Endodermal cell (in vitro differentiated cells): ENCODE data around the gene GMPR2. TPM values are rescaled to one million over a fixed set of nuclear protein-coding genes. Genes with fewer than 3 reads are reported as not detected.
A peak's percentile ranks its signal among the peaks of the same experiment; 100 is the strongest.

ENCODE experiments used
- DNase-seq: peaks from one replicate; pipeline ENCODE4 v3.0.0-alpha.2; 2017
- H3K27ac ChIP-seq: 2 replicates; pipeline ENCODE4 v1.5.1; 2013; ENCODE audit warnings: mild to moderate bottlenecking, low read depth, low read length, moderate library complexity
- H3K27me3 ChIP-seq: 2 replicates; pipeline ENCODE4 v1.6.1; 2013; ENCODE audit warnings: mild to moderate bottlenecking, low read length, moderate library complexity; ENCODE audit not compliant: insufficient read depth, control insufficient read depth, poor library complexity, severe bottlenecking
- H3K36me3 ChIP-seq: 2 replicates; pipeline ENCODE4 v1.7.0; 2013; ENCODE audit warnings: mild to moderate bottlenecking, low read length, moderate library complexity; ENCODE audit not compliant: control insufficient read depth, insufficient read depth
- H3K4me1 ChIP-seq: one replicate; pipeline ENCODE4 v1.7.0; 2013; ENCODE audit warnings: low read length; ENCODE audit not compliant: control insufficient read depth, insufficient read depth
- H3K4me3 ChIP-seq: 2 replicates; pipeline ENCODE4 v1.5.1; 2013; ENCODE audit warnings: mild to moderate bottlenecking, low read length, moderate library complexity
- H3K9ac ChIP-seq: 2 replicates; pipeline ENCODE4 v1.6.1; 2013; ENCODE audit warnings: mild to moderate bottlenecking, low read length, moderate library complexity; ENCODE audit not compliant: poor library complexity, severe bottlenecking; ENCODE audit errors: extremely low read depth
- H3K9me3 ChIP-seq: 2 replicates; pipeline ENCODE4 v1.6.1; 2013; ENCODE audit warnings: mild to moderate bottlenecking, low read length, moderate library complexity; ENCODE audit not compliant: control insufficient read depth
- H3K27ac Mint-ChIP-seq: 2 replicates; pipeline ENCODE4 v1.8.0; 2020; ENCODE audit warnings: mixed read lengths
- H3K27me3 Mint-ChIP-seq: 2 replicates; pipeline ENCODE4 v1.8.0; 2021; ENCODE audit warnings: mild to moderate bottlenecking, mixed read lengths; ENCODE audit not compliant: insufficient read depth
- H3K36me3 Mint-ChIP-seq: 2 replicates; pipeline ENCODE4 v1.8.0; 2020; ENCODE audit warnings: low read depth, mixed read lengths
- H3K4me1 Mint-ChIP-seq: 2 replicates; pipeline ENCODE4 v1.8.0; 2020; ENCODE audit warnings: mixed read lengths
- H3K4me3 Mint-ChIP-seq: 2 replicates; pipeline ENCODE4 v1.8.0; 2020; ENCODE audit warnings: mild to moderate bottlenecking, moderate library complexity, mixed read lengths
- H3K9me3 Mint-ChIP-seq: 2 replicates; pipeline ENCODE4 v1.8.0; 2020; ENCODE audit warnings: mild to moderate bottlenecking, mixed read lengths
- CTCF ChIP-seq: fragments of 200-600 bp; sonication (generic); conservative IDR thresholded peaks from 2 replicates; pipeline ENCODE4 v1.5.0; 2021; ENCODE audit warnings: antibody characterized with exemption, mild to moderate bottlenecking
- WGBS, 2 experiments: methylation state at CpG; one replicate each; pipeline versions ENCODE4 v1.1.5 to v1.1.7; 2013; ENCODE audit warnings: missing lambda C conversion rate in 2 of 2, mixed read lengths in 1 of 2; ENCODE audit not compliant: insufficient coverage in 1 of 2, insufficient read length in 1 of 2; 5-methylcytosine and 5-hydroxymethylcytosine counted together
- total RNA-seq, 2 donors: library from RNA; stranded (reverse); fragmentation: NEBNext Ultra II Directional in 1 of 2; extraction: Animal tissue kit (Norgen Biotek cat#: 25700) in 1 of 2; gene quantifications; 2 replicates in 1 of 2; 3 replicates in 1 of 2; pipeline ENCODE4 v1.2.1, GENCODE V29; 2021

The GMPR2 gene
- total RNA-seq, 2 donors from 2014 or later: 56.1 to 63.1 TPM

- H3K27ac Mint-ChIP-seq: no peak overlapping the region
- H3K4me1 Mint-ChIP-seq: peaks cover 7% of the 10 kb centered on the region
- peaks cover 26% of the 10 kb centered on the region for H3K36me3 Mint-ChIP-seq
- Histone ChIP-seq H3K9ac (no peak overlapping the region), H3K27ac (no peak overlapping the region), H3K27me3 (no peaks in the 10 kb centered on the region), H3K36me3 (peaks cover 33% of the 10 kb centered on the region), H3K4me1 (no peaks in the 10 kb centered on the region), H3K9me3 (no peaks in the 10 kb centered on the region), H3K4me3 (no peak overlapping the region)
- TF ChIP-seq CTCF: no peak
- H3K27me3 Mint-ChIP-seq: no peaks in the 10 kb centered on the region
- DNase-seq: no peak
- no peaks in the 10 kb centered on the region for H3K9me3 Mint-ChIP-seq
- 100% methylated on average over 1 of the region's 1 CpG; no CpG with 5 or more reads in 1 of the 2 experiments for WGBS, 2 experiments
- no peak overlapping the region for H3K4me3 Mint-ChIP-seq
Observed at GRCh38 chr14:24226473-24226872, 6.3 kb upstream of the GMPR2 start.

DNA sequence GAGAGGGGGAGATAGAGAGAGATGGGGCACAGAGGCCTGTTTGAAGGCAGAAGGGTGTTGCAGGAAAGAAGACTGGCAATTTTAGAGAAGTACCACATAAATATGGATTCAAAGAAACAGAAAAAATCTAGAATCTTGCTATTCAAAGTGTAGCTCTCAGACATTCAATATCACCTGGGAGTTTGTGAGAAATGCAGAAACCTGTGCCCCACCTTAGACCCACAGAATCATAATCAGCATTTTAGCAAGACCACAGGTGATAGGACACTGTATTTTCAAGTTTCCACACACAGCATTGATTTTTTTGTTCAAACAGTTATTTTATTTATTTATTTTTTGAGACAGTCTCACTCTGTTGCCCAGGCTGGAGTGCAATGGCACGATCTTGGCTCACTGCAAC lies 3.8 kb upstream of the GMPR2 start:
- Histone ChIP-seq H3K36me3 (peaks cover 33% of the 10 kb centered on the region), H3K27ac (no peak overlapping the region), H3K4me1 (peaks cover 8% of the 10 kb centered on the region), H3K27me3 (no peaks in the 10 kb centered on the region), H3K9me3 (no peaks in the 10 kb centered on the region), H3K9ac (no peak overlapping the region), H3K4me3 (no peak overlapping the region)
- Mint-ChIP-seq H3K9me3 (no peaks in the 10 kb centered on the region), H3K27me3 (no peaks in the 10 kb centered on the region), H3K36me3 (peaks cover 27% of the 10 kb centered on the region), H3K27ac (no peak overlapping the region), H3K4me3 (no peak overlapping the region), H3K4me1 (peaks cover 17% of the 10 kb centered on the region)
- no peak for DNase-seq
- no peak for TF ChIP-seq CTCF
- 0% methylated on average over 1 of the region's 1 CpG; no CpG with 5 or more reads in 1 of the 2 experiments for WGBS, 2 experiments

DNA sequence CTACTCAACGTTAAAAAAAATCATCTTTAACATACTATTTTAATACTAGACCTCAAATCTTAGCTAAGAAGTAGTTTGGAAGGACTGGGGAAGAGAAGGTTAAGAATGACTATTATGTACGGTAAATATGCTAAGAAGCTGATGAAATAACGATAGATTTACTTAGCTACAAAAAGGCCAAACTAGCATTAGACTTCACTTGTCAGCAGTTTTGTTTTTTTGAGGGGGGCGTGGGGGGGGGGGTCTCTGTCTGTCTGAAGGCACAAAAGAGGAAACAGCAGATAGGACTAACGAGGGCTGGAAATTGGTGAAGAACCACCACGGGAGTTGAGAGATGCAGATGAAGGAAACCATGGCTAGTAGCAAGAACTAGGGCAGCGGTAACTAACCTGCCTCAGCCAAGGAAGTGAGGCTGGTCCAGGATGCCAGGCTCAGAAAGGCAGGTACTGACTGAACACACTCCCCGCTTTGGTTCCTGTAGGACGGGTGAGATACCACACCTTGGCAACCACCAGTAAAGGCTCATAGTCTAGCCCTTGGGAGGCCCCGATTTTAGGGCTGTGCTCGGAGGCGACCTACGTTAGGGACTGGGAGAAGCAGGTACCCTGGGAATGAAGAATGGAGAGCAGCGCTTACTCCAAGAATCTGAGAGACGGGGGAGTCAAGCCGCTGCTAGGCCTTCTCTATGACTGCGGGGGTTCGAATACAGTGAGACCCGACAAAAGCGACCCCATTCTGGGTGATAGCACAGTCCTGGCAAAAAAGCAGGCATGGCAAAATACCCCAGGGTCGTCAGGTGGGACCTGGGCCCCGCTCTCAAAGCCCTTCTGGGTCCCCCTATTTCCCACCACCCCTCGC lies 1.2 kb upstream of the GMPR2 start:
- Mint-ChIP-seq H3K4me1 (peaks cover 17% of the 10 kb centered on the region), H3K27me3 (no peaks in the 10 kb centered on the region), H3K36me3 (peaks cover 27% of the 10 kb centered on the region), H3K27ac (peak overlapping the region; percentile 93), H3K9me3 (no peaks in the 10 kb centered on the region), H3K4me3 (peak overlapping the region; percentile 91)
- Histone ChIP-seq H3K9ac (peak overlapping the region; percentile 61), H3K27me3 (no peaks in the 10 kb centered on the region), H3K27ac (no peak overlapping the region), H3K4me1 (peaks cover 8% of the 10 kb centered on the region), H3K9me3 (no peaks in the 10 kb centered on the region), H3K36me3 (peaks cover 33% of the 10 kb centered on the region), H3K4me3 (peak overlapping the region; percentile 96)
- TF ChIP-seq CTCF: no peak
- 14 to 16% methylated on average over 11 to 23 of the region's 23 CpGs for WGBS, 2 experiments
- no peak for DNase-seq
